ENCODE results near the gene RRP15.
A peak's percentile ranks its signal among the peaks of the same experiment; 100 is the strongest.
"Not testable (repeated sequence)": the region's sequence is repeated elsewhere in the genome, so short reads cannot be mapped to it uniquely, and the experiment has no call there.

Gene RRP15

DNA sequence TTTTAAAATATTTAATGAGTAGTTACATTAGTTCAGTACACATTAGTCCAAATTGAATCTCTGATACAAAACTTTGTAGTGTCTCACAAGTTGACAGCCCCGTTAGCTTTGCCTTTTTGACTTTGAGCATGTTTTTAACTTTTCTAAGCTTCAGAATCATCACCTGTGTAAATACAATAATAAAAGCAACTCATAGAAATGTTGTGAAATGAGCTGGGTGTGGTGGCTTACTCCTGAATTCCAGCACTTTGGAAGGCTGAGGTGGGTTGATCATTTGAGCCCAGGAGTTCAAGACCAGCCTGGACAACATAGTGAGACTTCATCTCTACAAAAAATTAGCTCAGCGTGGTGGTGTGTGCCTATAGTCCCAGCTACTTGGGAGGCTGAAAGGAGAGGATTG is 11.1 kb downstream of the RRP15 start:
- DNase-seq (ENCODE audit: low read depth), result no peak

DNA sequence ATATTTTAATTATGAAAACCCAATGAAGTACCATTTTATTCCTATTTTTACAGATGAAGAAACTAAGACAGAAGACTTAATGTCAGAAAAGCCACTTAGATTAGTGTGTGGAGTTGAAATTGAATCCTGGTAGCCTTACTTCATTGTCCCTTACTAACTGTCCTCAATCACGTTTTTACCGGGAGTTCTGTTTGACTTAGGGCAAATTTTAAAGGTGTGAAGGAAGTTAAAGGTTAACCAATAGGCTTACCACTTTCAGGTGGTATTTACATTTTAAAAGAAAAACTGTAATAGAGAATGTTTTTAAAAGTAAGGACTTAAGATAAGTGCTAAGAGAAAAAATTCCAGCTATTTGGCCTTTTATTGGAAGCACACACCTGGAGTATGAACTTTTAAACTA is 12.4 kb downstream of the RRP15 start:
- no peak for DNase-seq (ENCODE audit: low read depth)

DNA sequence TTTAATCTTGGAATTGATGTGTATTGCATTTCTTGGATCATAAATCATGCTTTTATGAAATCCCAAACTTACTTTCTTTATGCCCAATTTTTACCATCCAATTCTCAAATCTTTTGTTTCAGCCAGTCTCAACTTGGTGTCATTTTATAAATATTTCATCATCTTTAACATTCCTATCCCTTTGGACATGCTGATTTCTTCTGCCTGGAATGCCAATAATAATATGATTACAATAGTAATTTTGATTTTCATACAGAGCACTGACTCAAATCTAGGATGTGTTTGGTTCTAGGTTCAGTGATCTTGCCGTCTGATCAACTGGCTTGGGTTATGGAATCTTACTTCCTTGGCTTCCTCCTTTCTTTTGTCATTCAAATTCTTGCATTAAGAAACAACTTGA is 12.8 kb downstream of the RRP15 start:
- DNase-seq (ENCODE audit: low read depth), result peak; percentile 17

DNA sequence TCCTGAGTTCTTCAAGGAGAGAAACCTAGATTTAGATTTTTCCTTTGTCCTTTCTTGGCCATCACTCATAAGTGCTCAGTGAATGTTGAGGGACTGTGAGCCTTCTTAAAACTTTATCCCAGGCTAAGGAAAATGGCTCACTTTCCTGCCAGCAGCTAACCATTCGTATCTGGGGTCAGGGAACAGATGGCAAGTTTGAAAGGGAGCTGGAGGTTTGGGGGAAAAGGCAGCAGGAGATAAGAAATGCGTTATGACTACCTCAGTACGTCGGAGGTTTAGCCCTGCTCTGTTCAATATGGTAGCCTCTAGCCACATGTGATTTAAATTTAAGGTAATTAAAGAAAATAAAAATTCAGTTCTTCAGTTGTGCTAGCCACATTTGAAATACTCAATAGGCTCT is 13.3 kb downstream of the RRP15 start:
- no peak for DNase-seq (ENCODE audit: low read depth)

DNA sequence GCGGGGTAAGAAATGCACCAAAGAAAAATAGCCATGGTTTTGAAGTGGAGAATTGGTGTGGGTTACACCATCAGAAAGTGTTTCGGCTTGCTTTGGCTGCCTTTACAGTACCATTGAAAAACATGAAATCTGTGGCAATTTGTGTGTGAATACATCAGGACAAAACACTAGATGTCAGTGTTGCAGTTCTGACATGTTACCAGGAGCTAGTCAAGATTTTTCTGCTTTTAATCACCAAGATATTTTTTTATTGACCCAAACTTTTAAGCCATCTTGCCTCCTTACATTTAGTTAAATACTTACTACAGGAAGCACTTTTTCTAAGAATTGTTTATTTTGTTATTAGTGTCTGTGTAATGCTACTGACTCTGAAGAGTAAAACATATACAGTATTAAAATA is 14.3 kb downstream of the RRP15 start:
- peak; percentile 74 for DNase-seq (ENCODE audit: low read depth)

DNA sequence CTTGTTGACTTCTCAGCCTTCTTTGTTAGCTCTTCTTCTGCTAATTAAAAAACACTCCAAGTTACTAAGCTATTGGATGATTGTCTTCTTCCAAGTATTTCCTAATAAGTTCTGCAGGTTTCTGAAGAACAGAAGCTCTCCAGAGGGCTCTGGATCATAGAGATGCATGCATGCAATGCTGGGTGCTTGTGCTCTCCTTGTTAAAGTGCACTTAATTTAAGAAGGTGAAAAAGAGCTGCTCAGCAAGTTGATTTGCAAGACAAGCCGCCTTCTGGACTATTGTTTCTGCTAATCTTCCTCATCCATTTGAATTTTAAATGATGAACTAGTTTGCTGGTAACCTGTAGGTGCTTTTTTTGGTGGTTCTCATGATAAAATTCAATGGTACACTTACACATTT is 16.1 kb downstream of the RRP15 start:
- no peak for DNase-seq (ENCODE audit: low read depth)

DNA sequence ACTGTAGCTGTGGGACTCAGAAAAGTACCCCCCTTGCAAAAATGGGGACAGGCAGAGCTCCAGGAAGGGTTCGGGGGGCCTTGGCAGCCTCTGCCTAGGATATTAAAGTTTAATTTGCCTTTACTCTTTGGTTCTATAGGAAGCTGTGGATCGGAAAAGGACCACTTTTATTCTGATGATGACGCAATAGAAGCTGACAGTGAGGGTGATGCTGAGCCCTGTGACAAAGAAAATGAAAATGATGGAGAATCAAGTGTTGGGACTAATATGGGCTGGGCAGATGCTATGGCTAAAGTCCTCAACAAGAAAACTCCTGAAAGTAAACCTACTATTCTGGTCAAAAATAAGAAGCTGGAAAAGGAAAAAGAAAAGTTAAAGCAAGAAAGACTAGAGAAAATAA is 17.1 kb downstream of the RRP15 start:
- DNase-seq (ENCODE audit: low read depth), result no peak

DNA sequence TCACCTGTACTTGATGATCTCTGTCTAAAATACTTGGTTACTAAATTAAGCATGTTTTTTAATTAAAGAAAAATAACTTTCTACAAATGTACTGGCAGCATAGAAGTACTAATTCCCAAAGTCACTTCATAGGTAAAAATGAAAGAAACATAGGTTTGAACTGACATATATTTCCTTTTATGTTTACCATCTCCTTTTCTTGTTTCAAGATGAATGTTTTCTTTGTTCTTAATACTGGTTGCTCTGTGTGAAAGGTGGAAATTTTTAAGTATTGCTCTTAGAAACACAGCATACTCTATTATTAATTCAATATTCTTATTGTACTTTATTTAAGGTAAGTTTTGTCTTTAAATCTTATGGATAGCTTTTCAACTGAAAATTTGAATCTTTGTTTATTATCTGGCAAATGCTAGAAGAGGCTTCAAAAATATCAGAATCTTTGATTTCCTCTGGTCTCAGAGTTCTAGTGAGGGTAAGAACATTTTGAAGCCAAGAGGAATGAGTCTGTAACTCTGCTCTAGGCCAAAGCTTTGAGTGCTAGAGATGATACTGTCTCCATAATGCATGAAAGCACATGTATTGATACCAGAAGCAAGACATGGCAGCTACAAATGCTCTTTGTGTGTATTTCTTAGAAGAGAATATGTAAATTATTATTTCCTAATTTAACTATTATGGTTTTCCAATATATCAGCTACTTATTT is 18.2 kb downstream of the RRP15 start:
- no peak for DNase-seq (ENCODE audit: low read depth)

DNA sequence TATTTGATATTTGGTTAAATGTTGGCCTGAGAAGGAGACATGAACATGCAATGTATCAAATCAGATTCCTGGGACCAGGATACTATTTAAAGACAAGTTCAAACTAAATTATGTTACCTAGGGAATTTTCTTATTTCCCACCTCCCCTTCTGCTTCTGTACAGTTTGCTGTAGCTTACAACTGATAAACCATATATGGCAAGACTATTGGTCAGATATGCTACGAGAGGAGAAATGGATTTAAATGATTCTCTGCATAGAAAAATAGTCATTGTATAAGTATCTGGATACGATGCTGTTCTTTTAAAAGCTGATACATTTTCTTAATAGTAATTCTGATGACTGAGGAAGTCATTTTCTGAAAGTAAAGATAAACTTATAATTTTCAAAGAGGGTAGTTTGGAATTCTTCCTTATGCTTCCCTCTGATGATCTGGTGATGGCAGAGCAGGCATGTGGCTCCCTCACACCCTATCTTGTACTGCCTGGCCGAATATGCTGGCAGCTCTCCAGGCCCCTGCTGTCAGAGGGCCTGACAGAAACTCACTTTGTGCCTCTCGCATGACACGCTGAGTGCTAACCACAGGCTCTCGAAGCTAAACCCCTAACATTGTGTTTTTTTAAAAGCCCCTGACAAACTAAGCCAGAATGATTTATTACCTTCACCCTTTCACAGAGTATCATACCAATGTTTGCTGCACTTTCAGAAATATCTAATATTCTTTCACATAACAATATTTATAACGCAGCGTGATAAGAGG is 19.4 kb downstream of the RRP15 start:
- peak; percentile 30 for DNase-seq (ENCODE audit: low read depth)

DNA sequence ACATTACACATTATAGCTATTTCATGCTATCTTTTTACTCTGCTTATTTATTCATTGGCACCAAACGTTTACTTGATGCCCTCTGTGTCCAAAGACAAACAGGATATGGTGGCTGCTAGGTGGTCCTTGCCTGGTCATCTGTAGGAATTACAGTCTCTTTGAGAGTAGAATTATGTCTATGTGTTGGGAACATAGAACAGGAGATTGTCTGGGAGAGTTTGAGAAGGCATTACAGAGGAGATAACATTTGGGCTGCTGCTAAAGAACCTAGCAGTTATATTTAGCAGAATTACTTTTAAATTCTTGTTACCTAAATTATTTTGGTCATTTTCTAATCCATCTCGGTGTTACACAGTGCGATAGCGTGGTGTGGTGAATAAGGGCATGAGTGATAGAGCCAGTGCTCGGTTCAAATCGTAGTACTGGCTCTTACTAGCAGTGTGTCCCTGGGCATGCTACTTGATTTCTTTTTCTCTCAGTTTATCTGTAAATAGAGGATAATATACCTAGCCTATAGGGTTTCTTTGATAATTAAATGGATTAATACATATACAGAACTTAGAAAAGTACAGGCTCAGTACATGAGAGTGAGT is 20.5 kb downstream of the RRP15 start:
- no peak for DNase-seq (ENCODE audit: low read depth)

DNA sequence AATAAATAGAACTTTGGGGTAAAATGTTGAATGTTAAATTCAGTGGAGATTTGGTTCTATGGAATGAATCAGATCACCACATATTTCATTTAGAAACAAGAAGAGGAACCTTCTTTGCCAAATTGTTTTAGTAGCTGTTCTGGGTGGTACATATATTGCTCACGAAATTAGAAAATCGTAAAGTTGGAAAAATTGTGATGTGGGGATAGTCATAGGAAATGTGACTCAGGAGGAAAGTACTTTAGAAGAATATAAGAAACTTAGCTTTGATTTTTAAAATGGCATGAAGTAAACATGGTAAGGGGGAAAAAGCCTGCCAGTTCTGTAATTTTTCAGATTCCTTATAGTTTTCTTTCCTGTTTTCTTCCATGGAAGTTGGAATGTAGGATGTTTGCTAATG is 27.4 kb downstream of the RRP15 start:
- peak; percentile 66 for DNase-seq (ENCODE audit: low read depth)

DNA sequence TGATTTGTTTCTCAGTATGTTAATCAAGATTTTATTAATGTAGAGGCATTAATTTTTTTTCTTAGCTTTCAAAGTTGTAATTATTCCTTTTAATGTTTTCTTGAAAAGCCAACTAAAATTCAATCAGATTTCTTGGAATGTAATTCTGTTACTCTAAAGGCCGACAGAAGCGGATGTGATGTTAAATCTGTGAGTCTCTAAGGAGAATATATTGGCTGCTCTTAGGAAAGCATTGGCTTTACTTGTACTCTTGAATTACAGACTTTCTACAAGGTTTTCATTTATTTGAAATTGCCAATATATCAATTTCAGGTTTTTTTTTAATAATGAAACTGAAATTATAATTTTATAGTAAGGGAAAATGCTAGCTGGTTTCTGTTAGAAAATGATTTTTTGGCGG is 29.2 kb downstream of the RRP15 start:
- no peak for DNase-seq (ENCODE audit: low read depth)

DNA sequence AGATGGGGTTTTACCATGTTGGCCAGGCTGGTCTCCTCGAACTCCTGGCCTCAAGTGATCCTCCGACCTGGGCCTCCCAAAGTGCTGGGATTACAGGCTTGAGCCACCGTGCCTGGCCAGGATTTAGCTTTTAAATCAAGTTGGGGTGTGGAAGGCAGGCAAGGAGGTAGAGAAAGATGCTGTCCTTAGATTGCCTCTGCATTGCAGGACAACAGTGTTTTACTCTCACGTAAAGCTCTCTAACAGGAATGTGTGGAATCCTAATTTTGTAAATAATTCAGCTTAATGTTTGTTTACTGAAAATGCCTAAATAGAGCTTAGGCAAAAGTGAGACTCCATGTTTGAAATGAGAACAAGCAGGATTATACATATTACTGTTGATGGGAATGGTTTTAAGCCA is 30.5 kb downstream of the RRP15 start:
- DNase-seq (ENCODE audit: low read depth), result no peak

DNA sequence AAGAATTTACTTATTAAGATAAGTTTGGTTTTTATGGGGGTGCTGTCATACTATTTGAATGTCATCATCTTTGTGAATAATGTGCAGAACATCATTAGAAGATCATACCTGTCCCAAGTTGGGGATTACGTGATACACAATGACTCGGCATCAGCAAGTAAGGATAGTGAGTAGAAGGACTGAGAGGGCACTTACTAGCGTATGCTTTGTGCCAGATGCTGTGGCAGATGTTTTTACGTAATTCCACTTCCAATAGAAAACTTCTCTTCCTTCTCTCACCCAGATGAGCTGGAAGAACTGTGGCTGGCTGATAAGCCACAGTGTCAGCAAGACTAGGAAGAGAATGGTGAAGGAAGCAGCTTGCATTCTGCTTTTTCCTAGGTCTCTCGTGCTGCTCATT is 32.0 kb downstream of the RRP15 start:
- DNase-seq (ENCODE audit: low read depth), result no peak

DNA sequence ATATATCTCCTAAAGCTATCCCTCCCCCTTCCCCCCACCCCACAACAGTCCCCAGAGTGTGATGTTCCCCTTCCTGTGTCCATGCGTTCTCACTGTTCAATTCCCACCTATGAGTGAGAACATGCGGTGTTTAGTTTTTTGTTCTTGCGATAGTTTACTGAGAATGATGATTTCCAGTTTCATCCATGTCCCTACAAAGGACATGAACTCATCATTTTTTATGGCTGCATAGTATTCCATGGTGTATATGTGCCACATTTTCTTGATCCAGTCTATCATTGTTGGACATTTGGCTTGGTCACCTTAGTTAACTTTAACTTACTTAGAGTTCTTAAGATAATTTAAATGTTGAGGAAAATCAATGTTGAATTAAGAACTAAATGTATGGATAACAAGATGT is 35.1 kb downstream of the RRP15 start:
- DNase-seq (ENCODE audit: low read depth), result not testable (repeated sequence)

DNA sequence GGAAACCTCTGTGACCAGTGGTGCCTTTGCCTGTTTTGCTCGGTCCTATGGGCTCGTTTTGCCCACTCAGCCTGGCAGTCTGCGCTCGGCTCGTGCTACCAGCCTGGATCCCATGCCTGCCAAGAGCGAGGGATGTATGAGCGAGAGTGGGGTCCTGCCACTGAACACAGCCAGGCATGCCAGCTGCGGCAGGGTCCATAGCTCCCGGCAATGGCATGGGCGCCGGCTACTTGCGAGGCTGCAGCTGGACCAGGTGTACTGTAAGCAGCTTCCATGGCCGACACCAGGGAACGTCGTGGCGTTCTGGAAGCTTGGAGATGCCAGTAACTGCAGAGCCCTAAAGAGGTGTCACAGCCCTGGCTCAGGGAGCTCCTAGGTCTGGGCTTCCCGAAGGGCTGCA is 37.7 kb downstream of the RRP15 start:
- DNase-seq (ENCODE audit: low read depth), result no peak

DNA sequence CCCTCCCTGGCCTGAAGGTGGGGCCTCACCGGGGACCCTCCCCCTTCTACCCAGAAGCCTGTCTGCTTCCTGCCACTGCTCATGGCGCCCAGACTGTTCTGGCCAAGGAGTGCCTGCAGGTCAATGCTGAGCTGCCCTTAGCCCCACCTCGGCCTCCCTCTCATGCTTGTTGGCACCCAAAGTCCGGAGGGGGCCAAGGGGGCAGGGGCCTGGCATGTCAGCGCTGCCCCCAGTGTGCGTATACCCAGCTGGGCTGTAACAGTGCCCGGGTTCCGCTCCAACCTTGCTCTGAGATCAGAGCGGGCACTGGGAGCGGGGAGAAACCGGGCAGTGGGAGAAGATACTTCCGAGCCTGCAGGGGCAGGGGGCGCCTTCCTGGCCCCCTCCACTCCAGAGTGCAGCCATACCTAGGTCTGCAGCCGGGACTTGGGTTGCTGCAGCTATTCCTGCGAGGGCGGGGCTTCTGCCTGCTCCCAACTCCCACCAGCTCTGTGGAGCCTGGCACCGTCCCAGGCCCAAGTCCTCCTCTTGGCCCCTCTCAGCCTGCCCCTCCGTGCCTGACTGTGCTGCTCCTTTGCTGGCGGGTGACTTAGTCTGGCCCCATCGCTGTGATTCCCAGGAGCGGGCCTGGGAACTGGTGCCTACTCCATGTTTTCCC is 38.6 kb downstream of the RRP15 start:
- no peak for DNase-seq (ENCODE audit: low read depth)

DNA sequence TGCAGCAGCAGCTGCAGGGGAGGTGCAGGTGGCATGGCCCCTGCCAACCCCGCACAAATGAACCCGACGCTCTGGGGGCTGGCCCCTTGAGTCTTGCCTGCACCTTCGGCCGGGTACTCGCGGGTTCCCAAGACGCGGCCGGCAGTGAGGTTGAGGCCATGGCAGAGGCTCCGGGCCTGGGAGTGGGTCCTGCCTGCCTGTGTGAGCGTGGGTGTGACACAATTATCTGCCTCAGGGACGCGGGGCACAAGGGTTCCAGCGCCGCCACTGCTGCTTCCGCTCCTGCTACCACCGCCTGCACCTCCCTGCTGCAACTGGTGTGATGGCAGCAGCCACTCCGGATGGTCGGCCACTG is 39.1 kb downstream of the RRP15 start:
- no peak for DNase-seq (ENCODE audit: low read depth)

DNA sequence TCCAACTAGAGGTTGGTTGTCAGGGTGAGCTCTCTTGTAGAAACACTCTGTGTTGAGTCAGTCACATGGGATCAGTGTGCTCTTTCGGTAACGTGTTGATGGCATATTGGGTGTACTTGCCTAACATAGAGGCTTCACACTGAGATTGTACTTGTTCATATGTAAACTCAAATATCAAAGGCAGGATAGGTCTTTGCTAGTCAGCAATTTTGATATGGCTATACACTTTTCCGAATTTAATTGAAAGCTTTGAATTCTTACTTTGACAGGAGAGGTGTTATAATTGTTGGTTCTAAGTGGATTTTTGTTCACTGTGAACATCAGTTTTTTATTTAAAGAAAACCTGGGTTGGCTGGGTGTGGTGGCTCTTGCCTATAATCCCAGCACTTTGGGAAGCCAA is 43.7 kb downstream of the RRP15 start:
- DNase-seq (ENCODE audit: low read depth), result no peak

DNA sequence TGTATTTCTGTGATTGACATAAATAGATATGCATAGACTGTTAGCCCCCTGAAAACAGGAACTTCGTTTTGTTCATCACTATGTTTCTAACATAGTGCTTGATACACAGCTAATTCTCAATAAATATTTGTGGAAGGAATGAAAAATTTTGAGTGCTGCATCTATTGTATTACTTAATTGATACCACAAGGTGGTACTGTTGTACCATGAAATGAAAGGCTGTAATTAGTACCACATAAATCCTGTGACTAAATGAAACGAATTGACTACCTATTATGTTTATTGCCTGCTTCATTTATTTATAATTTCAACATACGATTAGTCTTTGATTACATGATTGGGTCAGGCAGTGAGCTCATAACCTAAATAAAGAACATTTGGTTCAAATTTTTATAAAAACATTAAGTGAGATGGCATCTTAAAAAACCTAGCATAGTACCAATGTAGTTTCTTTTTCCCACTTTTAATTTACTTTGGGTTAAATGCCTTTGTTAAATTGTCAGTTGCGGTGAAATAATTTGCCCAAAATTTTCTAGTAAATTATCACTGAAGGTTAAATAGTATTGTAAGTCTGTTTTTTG is 45.0 kb downstream of the RRP15 start:
- peak; percentile 60 for DNase-seq (ENCODE audit: low read depth)

DNA sequence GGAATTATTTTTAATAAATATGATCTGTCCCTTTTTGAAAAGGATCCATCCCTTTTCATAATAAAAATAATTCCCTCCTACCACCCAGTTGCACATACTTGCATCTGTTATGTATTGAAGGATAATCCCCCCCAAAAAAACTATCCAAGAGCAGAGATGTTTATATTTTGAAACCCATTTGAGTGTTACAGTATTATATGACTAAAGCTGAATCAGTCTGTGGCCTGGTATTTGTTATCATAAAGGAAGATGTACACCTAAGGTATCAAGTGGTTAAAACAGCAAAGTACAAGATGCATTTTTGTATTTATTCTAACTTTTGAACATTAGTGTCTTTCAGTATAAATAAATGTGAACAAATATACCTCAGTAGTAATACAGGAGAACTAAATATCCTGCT is 47.3 kb downstream of the RRP15 start:
- no peak for DNase-seq (ENCODE audit: low read depth)

DNA sequence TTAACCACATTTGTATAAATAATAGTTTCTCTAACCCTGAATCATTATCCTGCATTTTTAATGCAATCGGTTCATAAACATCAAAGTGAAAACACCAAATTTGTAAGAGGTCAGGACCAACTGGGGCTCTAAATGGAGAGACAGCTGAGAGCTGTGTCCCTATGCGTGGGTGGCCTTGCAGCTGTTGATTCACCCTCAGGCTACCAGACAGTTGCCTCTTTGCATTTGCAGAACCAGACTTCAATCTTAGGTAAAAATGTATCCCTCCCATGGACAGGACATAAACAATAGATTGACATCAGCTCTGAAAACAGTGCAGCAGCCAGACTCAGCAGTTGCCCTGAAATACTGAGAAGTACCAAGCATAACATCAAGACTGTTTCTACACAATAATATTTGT is 51.2 kb downstream of the RRP15 start:
- DNase-seq (ENCODE audit: low read depth), result peak; percentile 22
